NCI-H128 (cell line): ENCODE data around the gene BATF3.
"Not testable (repeated sequence)": the region's sequence is repeated elsewhere in the genome, so short reads cannot be mapped to it uniquely, and the experiment has no call there.

ENCODE experiments used
- DNase-seq: peaks from one replicate; lab custom pipeline; 2025; ENCODE audit not compliant: unreplicated experiment; lab: John Stamatoyannopoulos, UW

Gene BATF3

DNA sequence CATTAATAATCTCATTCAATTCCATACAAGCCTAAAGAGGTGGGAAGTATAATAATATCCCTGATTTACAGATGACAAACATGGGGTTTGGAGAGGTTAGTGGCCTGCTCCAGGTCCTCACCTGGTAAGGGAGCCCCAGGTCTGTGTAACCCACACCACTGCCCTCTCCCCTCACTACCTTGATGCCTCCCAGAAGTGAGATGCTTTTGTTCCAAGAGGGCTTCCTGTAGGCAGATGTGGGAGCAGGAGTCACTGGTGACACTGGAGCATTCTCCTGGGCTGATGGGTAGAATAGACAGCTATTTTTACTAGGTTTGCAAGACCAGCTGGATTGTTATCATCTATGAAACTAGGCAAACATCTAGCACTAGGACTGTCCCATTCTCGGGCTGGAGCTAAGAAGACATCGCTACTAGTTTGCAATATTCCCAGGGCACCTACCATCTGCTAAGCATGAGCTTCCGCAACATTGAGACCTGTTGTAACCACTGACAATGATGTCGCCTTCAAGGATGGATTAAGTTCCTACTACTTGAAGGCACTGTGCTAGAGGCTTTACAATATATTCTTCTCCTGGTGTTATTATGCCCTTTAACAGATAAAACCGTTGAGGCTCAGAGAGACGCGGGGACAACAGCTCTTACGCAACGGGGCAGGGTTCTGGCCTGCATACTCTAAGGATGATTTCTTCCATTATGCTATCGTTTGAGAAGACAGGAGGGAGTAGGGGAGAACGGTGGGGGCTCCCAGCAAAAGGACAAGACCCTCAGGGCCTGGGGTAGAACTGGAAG lies 35.0 kb downstream of the BATF3 start:
- no peak for DNase-seq

DNA sequence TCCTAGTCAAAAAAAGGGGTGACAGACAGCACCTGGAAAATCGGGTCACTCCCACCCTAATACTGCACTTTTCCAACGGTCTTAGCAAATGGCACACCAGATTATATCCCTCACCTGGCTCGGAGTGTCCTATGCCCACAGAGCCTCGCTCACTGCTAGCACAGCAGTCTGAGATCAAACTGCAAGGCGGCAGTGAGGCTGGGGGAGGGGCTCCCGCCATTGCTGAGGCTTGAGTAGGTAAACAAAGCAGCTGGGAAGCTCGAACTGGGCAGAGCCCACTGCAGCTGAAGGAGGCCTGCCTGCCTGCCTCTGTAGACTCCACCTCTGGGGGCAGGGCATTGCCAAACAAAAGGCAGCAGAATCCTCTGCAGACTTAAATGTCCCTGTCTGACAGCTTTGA lies 41.4 kb downstream of the BATF3 start:
- DNase-seq, result not testable (repeated sequence)

DNA sequence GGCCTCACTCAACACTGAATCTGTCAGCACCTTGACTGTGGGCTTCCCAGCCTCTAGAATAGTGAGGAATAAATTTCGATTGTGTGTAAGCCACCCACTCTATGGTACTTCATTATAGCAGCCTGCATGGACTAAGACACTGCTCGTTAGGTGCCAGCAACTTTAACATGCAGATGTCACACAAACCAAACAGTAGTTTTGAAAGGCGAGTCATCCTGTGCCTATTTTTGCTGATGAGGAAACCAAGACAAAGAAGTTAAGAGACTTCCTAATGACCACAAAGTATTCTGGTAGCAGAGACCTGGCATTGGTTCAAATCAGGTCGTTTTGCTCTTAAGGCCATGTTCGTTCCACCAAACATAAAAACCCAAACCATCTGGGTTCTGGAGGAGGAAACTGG lies 42.9 kb downstream of the BATF3 start:
- DNase-seq, result no peak

DNA sequence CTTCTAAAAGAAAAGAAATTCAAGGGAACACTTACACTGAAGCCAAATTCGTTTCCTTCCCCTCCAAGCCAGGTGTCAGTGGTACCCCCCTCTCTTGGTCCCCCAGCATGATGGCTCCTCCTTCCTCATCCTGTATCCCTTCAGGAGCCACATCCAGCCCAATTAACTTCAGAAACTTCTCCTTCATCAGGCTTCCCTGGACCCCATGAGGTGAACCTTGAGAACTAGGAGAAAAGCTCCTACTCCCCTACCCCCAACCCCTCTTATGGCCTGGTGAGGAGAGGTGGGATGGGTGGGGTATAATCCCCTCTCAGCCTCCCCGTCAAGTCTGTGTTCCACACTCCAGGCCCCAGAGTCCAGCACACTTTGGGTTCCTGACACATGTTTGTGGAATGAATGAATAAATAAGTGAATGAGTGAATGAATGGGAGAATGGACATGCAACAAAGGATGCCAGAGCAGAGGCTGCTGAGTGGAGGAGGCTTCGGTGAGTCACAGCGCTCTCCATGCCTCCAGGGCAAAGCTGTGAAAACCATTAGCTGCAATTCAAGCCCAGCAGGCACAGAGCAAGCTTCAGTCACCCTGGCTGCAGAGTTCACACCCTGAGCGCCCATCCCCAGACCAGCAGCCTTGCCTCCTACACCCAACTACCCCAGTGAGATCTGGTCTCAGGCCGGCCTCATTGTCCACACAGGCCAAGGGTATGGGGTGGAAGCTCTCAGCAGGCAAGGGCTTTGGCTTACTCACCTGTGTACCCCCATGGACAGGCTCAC lies 43.8 kb downstream of the BATF3 start:
- no peak for DNase-seq

DNA sequence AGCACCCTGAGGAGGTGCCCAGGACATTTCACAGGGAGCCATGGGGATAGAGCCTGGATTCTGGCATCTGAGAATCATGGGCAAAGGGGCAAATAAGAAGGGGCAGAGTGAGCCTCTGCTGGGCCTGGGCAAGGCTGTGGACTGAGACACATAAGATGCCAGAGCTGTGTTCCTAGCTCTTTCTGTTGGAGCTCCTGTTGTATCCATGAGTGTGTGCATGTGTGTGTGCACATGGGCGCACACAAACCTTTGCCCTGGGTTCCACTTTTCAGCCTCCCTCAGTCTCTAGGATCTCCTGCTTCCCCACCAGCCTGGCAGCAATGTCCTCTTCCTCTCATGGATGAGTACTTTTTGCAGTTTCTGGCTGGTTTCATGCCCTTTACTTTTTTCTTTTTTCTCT lies 47.0 kb downstream of the BATF3 start:
- no peak for DNase-seq

DNA sequence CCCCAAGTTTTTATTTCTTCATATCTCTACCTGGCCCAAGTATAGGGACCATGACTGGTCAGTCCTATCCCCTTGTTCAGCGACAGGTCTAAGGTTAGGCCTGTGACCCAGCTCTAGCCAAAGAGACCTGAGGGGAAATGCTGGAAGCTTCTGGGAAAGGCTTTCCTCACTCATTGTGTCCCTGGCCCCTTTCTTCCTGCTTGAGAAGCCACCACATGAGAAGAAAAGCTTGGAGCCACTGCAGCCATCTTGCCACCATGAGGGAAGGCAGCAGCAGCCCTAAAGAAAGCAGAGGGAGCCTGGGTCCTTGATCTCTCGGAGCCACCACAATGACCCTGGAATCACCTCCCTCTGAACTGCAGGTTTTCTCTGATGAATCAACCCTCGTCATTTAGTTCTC lies 47.7 kb downstream of the BATF3 start:
- DNase-seq, result no peak

DNA sequence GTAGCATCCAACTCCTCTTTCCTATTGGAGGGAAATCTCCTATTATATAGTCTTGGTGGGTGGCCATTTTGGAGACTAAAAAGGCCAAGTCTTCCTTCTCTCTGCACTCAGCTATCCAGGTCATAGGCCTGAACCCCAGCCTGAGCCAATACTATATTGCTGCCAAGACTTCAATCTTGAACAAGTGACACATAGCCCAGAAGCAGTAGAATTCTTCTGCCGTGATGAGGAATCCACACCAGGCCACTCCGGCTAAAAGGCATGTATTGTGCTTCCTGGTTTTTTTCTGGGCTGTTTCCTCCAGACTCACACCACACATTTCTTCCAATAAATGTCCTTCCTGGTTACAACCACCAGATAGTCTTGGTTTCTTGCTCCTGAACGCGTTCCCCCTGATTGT lies 48.1 kb downstream of the BATF3 start:
- no peak for DNase-seq

DNA sequence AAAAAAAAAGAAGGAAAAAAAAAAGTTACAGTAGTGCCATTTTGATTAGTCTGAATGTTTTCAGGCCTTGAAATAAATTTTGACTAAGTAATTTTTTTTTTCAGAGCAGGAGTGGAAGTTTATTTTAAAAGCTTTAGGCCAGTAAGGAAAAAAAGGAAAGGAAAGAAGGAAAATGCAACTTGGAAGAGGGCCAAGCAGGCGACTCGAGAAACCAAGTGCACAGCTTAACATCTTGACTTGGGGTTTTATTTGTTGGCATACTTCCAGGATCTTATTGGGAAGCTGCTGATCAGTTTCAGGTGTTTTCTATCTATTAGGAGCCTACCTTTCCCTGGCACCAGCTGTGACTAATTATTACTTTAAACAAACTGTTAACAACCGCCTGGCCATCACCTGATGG lies 49.4 kb downstream of the BATF3 start:
- DNase-seq, result no peak

DNA sequence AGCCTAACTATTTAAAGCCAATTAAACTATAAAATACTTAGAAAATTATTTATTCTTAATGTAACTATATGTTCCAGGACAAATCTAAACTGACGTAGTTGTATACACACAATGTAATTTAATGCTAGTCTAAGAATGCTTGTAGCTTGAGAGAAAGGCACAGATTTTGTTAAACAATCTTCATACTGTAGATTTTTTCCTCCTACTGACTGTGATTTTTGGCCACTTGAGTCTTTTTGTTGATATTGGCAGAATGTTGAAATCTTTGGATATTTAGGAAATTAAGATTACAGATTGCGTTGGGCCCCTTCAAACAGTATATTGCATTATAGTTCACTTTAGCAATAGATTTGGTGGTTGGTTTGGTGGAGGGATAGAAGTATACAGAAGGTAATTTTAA lies 50.6 kb downstream of the BATF3 start:
- no peak for DNase-seq

DNA sequence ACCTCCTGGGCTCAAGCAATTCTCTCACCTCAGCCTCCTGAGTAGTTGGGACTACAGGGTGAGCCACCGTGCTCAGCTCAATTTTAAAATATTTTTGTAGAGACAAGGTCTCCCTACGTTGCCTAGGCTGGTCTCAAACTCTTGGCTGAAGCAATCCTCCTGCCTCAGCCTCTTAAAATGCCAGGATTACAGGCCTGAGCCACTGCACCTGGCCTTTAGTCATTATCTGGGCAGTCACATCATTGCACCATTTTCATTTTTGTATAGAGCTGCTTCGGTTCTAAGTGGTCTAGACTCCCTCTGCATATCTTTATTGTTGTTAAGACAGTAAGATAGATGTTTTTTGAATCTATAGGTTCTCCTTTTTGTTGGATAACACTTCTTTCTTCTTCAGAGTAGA lies 51.2 kb downstream of the BATF3 start:
- no peak for DNase-seq

DNA sequence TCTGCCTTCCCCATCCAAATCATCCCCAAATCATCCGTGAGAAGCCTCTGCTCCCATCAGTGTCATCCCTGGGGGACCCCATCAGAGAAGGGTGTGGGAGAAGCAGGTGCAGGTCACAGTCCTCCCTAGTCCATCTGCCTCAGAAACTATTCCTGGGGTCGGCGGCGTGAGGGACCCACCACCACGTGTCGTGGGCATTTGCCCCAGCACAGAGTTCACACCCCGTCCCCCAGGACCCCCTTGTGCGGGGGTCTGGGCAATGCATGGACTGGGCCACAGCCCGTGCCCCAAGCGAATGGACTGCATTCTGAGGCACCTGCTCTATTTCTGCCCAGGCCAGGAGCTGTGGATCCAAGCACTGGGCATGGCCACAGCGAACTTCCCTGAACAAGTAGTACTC lies 52.6 kb downstream of the BATF3 start:
- no peak for DNase-seq

DNA sequence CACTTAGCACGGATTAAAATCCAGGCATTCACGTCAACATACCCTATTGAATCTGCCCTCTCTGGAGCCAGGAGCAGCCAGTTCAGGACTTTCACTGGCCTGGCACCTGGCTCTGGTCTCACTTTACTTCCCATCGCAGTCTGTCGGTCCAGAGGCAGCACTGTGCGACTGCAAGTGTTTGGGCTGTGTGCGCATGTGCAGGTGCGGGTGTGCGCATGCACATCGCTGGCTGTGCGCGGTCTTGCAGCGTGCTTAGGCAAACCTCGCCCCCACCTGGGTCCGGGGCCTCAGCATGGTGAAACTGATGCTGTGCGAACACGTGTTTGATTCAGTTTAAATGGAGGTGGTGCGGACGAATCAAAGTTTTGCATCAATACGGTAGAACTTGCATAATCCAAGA lies 53.1 kb downstream of the BATF3 start:
- no peak for DNase-seq

DNA sequence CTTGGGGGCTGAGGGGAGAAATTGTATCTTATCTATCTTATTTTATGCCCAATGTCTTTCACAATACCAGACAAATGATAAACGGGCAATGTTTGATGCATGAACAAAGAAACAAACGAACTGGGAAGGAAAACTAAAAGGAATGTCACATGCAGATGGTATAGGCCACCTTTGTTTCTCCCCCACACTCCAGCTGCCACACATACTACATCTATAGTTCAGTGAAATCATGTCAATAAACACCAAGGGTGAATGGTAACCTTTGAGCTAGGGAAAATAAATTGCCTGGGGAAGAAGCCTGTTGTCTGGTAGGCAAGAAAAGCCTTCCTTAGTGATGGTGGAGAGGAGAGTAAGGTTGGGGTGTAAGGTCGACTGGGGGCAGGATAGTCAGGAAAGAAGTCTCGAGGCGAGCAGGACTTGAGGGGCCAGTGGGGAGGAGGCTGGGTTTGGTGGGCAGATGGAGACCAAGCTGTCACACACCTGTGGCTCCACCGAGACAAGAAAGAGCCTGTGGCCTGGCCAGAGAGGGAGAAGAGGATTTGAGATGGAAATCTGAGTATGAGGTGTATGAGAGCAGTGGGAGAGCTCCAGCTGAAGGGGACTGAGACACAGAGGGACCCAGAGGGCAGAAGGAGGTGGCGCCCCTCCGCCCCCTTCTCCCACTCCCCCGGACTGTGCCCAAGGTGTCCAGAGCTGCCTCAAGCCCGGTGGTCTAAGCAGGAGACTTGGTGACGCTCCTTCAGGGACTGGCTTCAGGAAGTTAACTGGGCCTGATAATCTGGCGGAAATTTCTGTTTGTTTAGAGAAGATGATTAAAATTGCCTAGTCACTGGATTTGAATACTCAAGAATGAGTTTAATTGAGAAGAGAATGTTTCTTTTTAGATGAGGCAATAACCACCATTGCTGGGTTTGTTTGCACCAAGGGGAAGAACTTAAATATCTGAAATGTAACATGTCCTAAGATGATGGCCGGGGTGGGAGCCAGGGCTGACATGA lies 53.8 kb downstream of the BATF3 start:
- DNase-seq, result no peak

DNA sequence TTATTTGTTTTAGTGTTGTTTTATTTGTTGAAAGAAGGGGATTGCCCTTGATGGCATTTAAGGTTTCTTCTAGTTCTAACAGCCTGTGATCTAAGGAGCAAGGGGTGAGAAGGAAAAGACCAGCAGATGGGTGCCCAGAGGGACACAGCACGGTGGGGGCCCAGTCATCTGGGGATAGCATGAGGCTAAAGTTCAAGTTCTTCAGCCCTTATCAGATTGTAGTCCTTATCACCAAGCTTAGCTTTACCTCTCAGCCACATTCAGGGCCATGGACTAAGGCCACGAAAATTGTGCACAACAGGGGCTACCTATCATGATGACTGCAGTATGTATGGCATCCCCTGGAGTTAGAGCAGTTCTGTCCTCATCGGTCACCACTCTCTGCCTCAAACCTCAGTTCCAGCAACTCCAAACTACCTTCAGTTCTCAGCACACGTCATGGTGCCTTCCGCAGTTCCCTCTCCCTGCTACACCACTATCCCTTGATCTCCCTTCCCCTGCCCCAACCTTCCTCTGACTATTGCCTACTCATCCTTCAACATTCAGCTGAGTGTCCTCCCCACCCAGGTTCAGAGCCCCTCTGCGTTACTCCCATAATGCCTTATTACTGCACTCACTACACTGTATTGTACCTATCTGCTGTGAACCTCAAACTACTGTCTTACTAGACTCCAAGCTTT lies 54.6 kb downstream of the BATF3 start:
- no peak for DNase-seq

DNA sequence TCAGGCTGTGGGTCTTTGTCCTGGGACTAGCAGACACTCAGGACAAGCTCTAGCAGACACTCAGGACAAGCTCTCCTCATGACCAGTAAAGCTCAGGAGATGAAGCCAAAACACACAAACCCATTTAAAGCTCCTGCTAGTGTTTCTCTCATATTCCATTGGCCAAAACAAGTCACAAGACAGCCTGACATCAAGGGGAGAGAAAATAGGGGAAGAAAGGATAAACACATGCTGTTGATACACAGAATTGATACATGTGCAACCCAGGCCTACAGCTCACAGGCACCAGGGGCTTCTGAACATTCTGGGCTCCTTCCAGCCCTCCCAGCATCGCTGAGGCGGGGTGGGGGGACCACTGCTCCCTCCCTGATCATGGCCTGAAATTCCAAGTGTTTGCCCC lies 55.8 kb downstream of the BATF3 start:
- no peak for DNase-seq

DNA sequence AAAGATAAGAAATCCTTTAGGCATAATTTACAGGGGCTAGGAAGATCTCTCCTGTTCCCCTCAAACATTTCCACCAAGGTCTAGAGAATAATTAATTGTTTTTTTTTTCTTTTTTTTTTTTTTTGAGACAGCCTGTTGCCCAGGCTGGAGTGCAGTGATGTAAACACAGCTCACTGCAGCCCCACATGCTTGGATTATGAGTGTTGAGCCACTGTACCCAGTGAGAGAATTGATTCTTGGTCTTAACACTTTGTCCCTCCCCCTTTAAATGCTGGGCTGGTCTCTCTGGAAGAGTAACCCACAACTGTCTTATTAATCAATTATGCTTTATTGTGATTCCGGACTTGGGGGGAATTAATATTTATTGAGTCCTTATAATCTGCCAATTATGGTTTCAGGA lies 57.7 kb downstream of the BATF3 start:
- DNase-seq, result no peak

DNA sequence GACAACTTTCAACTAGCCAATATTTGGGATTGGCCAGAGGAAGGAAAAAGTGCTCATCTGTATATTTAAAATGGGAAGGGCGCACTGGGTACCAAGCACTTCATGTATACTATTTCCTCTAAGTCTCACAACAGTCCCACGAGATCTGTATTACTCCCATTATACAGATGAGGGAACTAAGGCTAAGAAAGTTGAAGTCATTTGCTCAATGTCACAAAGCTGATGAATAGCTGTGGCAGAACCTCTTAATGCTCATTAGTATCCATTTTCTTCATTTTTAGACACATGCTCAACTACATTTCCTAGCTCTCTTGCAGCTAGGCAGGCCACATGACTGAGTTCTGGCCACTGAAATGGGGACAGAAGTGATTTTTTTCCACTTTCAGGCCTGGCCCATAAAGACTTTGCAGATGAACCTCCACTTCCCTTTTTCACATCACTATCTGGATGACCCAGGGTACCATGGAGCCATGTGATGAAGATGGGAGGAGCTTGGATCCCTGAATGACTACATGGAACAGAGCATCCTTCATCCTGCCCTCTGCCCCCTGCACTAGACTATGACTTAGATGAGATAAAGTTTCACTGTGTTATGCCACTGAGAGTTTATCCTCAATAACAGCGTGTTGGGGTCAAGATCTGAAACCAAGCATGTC lies 59.3 kb downstream of the BATF3 start:
- DNase-seq, result no peak

DNA sequence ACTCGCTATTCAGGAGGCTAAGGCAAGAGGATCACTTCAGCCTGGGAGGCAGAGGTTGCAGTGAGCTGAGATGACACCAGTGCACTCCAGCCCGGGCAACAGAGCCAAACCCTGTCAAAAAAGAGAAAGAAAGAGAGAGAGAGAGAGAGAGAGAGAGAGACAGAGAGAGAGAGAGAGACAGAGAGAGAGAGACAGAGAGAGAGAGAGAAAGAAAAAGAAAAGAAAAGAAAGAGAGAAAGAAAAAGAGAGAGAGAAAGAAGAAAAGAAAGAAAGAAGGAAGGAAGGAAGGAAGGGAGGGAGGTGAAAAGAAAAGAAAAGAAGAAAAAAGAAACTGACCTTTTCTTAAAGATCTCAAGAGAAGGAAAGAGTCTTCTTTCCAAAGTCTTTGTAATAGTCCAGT lies 60.1 kb downstream of the BATF3 start:
- DNase-seq, result not testable (repeated sequence)

DNA sequence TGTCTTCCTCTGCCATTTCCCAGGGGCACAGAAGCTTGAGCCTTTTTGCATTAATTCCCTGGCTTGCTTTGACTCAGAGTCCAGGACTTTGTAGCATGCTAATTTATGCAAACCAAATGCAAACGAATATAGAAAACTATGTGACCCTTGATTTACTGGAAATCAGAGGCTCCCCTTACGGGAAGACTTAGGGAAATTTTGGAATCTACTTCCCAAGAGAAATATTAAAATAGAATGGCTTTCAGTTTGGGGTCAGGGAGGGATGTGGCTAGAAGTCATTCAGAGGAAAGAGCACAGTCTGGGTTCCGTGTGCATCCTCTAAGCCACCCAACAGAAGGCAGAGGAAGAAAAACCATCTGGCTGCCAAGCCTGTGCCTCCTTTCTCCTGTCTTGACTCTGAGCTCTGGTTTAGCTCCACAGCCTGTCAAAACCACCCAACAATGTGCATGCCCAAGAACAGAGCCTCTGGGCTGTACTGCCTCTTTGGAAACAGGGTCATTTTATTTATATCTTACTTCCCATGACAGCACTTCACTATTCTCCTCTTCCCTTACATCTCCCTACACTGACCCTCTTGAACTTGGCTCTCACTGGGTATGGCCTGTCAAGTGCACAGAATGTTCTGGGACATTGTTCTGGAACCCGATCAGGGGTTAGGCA lies 61.0 kb downstream of the BATF3 start:
- no peak for DNase-seq

DNA sequence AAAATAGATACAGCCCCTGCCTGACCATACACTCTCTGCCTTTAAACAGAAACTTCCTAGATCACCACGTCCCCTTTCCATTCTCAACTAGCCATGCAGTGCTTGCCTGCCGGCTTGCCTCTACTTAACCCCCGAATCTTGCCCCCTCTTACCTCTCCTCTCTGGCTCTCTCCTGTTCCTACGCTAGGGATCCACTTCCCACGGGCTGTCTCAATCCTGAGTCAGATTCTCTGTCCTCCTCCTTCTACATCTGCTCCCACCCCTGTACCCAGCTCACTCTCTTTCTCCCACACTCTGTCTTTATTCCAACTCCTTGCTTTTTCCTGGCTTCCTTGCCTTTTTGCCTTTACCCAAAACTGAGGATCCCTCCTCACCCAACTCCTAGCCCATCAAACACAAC lies 61.7 kb downstream of the BATF3 start:
- DNase-seq, result no peak
